Panc1 (cell line): ENCODE measurements around the gene UBA1. TPM values are rescaled to one million over a fixed set of nuclear protein-coding genes. Genes with fewer than 3 reads are reported as not detected.

Source experiments
- ATAC-seq: fragments of 200-7000 bp; cut with Tn5 transposase; 2 replicates; pipeline ENCODE4 v1.9.1; 2020; ENCODE audit warnings: mild to moderate bottlenecking, moderate library complexity
- BruUV-seq: library from RNA; stranded (reverse); fragments of 400-500 nt; replicated peaks from 2 replicates; lab custom pipeline; 2021; lab: Mats Ljungman, UMichigan
- CTCF ChIA-PET: fragments of 300-600 bp; sonication (Branson Sonifier 250); formaldehyde crosslinking; loops from one replicate; lab custom pipeline; 2022; ENCODE audit warnings: antibody characterized with exemption; lab: Charles Lee
- POLR2A ChIA-PET: fragments of 300-600 bp; sonication (Branson Sonifier 250); formaldehyde crosslinking; loops from one replicate; lab custom pipeline; 2022; ENCODE audit warnings: antibody characterized with exemption; lab: Charles Lee
- DNase-seq: peaks from one replicate; pipeline ENCODE4 v3.0.0-alpha.2; 2010; ENCODE audit warnings: low read depth, low spot score
- H3K27ac ChIP-seq: 2 replicates; pipeline ENCODE4 v1.5.1; 2011; ENCODE audit warnings: mild to moderate bottlenecking, low read length, inconsistent platforms
- H3K27me3 ChIP-seq: fragments of 200-500 bp; sonication (Bioruptor generic); 2 replicates; pipeline ENCODE4 v1.6.0; 2014; ENCODE audit warnings: low read length, inconsistent platforms; ENCODE audit not compliant: control insufficient read depth, insufficient read depth
- H3K36me3 ChIP-seq: fragments of 200-500 bp; sonication (Bioruptor generic); 2 replicates; pipeline ENCODE4 v1.5.1; 2014; ENCODE audit warnings: inconsistent platforms, mild to moderate bottlenecking, low read length, moderate library complexity; ENCODE audit not compliant: control insufficient read depth, insufficient read depth
- H3K4me1 ChIP-seq: 2 replicates; pipeline ENCODE4 v1.5.1; 2011; ENCODE audit warnings: inconsistent platforms, mild to moderate bottlenecking, low read length, moderate library complexity; ENCODE audit not compliant: control insufficient read depth, insufficient read depth
- H3K4me3 ChIP-seq, 2 experiments: 2 replicates each; pipeline ENCODE4 v1.5.1; 2011 to 2012; ENCODE audit warnings: low read depth in 2 of 2, low read length in 2 of 2, mild to moderate bottlenecking in 2 of 2, inconsistent platforms in 1 of 2, moderate library complexity in 1 of 2
- H3K9me3 ChIP-seq: fragments of 200-500 bp; sonication (Bioruptor generic); 2 replicates; pipeline ENCODE4 v1.5.1; 2014; ENCODE audit warnings: low read depth, mild to moderate bottlenecking, inconsistent platforms, low read length, moderate library complexity; ENCODE audit not compliant: control insufficient read depth, insufficient read depth
- POLR2AphosphoS5 ChIP-seq: IDR thresholded peaks from 2 replicates; pipeline ENCODE4 v1.6.1; 2012; ENCODE audit warnings: mild to moderate bottlenecking, low read depth, low read length, moderate library complexity
- SIN3A ChIP-seq: IDR thresholded peaks from 2 replicates; pipeline ENCODE4 v1.6.1; 2012; ENCODE audit warnings: low read depth, mild to moderate bottlenecking, low read length, moderate library complexity, borderline replicate concordance; ENCODE audit not compliant: insufficient read depth
- TCF7L2 ChIP-seq: IDR thresholded peaks from 2 replicates; pipeline ENCODE4 v1.6.1; 2011; ENCODE audit warnings: mild to moderate bottlenecking, low read depth, low read length, inconsistent platforms
- in situ Hi-C: cut with HindIII; loops from 2 replicates; pipeline ENCODE4 v1.10.0; 2016; ENCODE audit warnings: low sequenced_read_pairs, low pct_unique_long_range_greater_than_20kb
- intact Hi-C: fragments of 100-400 bp; cut with micrococcal nuclease; formaldehyde crosslinking; loops from one replicate; pipeline ENCODE4 v1.10.0; 2022; ENCODE audit not compliant: unreplicated experiment
- total RNA-seq: library from RNA; stranded (reverse); gene quantifications from one replicate; pipeline ENCODE4 v1.2.1, GENCODE V29; 2021; ENCODE audit not compliant: unreplicated experiment
- TF ChIP-seq, protein P1 (sequence below): fragments of 450-650 bp; IDR thresholded peaks from 2 replicates; pipeline ENCODE4 v1.5.1; 2017; ENCODE audit warnings: mild to moderate bottlenecking
- TF ChIP-seq, protein P2 (sequence below), 2 experiments: IDR thresholded peaks; 2 replicates each; pipeline ENCODE4 v1.6.1; 2011 to 2012; ENCODE audit warnings: low read depth in 2 of 2, control low read depth in 1 of 2, low read length in 1 of 2, mild to moderate bottlenecking in 1 of 2, moderate library complexity in 1 of 2; ENCODE audit not compliant: insufficient read depth in 1 of 2

Gene UBA1
- total RNA-seq, 1 experiment from 2014 or later, result 302 TPM

DNA sequence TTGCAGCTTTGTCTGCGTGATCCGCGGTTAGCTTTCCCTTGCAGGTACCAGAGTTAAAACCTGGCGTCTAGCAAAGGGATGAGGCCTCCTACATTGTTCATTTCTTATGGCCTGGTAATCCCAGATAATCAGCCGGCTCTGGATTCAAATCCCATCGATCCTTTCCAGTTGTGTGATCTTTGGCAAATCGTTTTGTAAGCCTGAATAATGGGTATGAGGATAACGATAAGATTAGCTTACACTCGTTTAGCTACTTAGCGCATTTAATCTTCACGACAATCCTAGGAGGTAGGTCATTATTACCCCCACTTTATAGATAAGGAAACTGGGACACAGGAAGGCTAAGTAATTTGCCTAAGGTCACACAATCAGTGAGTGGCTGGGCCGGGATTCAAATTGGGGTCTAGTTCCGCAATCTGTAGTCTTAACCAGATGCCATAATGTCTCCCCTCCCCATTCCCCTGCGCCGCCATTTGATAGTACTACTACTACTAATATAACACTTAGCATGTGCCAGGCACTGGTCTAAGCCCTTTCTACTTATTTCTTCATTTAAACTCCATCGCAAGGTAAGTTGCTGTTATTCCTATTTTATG is 1.7 kb upstream of the UBA1 start:
- BruUV-seq, result no TSS peak
- in situ Hi-C loops, result no loop called here
- CTCF ChIA-PET, result no interaction called here

DNA sequence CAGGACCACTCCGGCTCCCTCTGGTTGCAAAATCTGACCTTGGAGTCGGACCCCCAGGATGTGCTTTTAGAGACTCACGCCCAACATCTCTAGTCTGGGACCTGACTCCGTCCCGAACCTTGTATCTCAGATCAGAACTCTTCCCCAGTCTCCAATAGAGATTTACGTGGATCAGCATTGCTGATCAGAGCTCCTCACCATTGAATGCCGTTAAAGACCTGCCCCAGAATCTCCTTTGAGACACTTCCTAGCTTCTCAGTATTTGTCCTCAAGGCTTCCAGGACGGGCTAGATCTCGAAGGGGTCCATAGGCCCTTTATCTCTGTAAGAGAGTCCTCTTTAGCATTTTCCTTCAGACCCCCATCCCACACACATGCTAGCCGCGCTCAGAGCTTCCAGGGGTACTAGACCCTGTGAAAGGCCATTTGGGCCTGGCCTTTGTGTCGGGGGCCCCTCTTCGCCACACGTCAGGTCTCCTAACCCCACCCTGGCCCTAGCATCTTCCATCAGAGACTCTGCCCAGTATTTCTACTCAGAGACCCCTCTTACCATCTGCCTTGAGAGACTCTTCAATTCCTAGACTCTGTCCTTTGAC is 662 bp downstream of the UBA1 start:
- ChIA-PET CTCF (no interaction called here), POLR2A (no interaction called here)
- TSS peak; percentile 81 for BruUV-seq
- in situ Hi-C loops (no loop called here), intact Hi-C loops (loop anchor here (10.0 kb wide), 2 partner anchors 191 to 331 kb away; no protein-coding TSS in a partner anchor)
- no peak for ATAC-seq
- H3K27ac ChIP-seq, result peak overlapping the region; percentile 94
- DNase-seq, result no peak
- H3K4me1 ChIP-seq, result peaks cover 33% of the 10 kb centered on the region
- H3K4me3 ChIP-seq, result peak overlapping the region; percentile 86 to 96
- H3K27me3 ChIP-seq, result no peaks in the 10 kb centered on the region
- no peaks in the 10 kb centered on the region for H3K9me3 ChIP-seq
- TF ChIP-seq SIN3A (no peak), POLR2AphosphoS5 (peak; percentile 8; the same call in 1 of the 2 replicates)
- TF ChIP-seq, protein P1, sequence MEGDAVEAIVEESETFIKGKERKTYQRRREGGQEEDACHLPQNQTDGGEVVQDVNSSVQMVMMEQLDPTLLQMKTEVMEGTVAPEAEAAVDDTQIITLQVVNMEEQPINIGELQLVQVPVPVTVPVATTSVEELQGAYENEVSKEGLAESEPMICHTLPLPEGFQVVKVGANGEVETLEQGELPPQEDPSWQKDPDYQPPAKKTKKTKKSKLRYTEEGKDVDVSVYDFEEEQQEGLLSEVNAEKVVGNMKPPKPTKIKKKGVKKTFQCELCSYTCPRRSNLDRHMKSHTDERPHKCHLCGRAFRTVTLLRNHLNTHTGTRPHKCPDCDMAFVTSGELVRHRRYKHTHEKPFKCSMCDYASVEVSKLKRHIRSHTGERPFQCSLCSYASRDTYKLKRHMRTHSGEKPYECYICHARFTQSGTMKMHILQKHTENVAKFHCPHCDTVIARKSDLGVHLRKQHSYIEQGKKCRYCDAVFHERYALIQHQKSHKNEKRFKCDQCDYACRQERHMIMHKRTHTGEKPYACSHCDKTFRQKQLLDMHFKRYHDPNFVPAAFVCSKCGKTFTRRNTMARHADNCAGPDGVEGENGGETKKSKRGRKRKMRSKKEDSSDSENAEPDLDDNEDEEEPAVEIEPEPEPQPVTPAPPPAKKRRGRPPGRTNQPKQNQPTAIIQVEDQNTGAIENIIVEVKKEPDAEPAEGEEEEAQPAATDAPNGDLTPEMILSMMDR, result no peak
- peaks cover 8% of the 10 kb centered on the region for H3K36me3 ChIP-seq

More for the DNA sequence above, 1.7 kb upstream of the UBA1 start:
- DNase-seq, result no peak
- Histone ChIP-seq H3K36me3 (peaks cover 2% of the 10 kb centered on the region), H3K27ac (peak overlapping the region; percentile 85), H3K9me3 (no peaks in the 10 kb centered on the region), H3K27me3 (no peaks in the 10 kb centered on the region), H3K4me3 (peak overlapping the region; percentile 72 to 73), H3K4me1 (peaks cover 29% of the 10 kb centered on the region)
- ATAC-seq, result no peak
- POLR2A ChIA-PET, result interaction anchor here (0.6 kb wide), 1 partner anchor 33 kb away, joined by 11 read pairs; no protein-coding TSS in a partner anchor
- intact Hi-C loops, result loop anchor here (10.0 kb wide), 2 partner anchors 193 to 333 kb away; no protein-coding TSS in a partner anchor
- TF ChIP-seq POLR2AphosphoS5 (no peak), SIN3A (no peak), TCF7L2 (no peak)
- TF ChIP-seq, protein P1, result no peak
- TF ChIP-seq, protein P2, sequence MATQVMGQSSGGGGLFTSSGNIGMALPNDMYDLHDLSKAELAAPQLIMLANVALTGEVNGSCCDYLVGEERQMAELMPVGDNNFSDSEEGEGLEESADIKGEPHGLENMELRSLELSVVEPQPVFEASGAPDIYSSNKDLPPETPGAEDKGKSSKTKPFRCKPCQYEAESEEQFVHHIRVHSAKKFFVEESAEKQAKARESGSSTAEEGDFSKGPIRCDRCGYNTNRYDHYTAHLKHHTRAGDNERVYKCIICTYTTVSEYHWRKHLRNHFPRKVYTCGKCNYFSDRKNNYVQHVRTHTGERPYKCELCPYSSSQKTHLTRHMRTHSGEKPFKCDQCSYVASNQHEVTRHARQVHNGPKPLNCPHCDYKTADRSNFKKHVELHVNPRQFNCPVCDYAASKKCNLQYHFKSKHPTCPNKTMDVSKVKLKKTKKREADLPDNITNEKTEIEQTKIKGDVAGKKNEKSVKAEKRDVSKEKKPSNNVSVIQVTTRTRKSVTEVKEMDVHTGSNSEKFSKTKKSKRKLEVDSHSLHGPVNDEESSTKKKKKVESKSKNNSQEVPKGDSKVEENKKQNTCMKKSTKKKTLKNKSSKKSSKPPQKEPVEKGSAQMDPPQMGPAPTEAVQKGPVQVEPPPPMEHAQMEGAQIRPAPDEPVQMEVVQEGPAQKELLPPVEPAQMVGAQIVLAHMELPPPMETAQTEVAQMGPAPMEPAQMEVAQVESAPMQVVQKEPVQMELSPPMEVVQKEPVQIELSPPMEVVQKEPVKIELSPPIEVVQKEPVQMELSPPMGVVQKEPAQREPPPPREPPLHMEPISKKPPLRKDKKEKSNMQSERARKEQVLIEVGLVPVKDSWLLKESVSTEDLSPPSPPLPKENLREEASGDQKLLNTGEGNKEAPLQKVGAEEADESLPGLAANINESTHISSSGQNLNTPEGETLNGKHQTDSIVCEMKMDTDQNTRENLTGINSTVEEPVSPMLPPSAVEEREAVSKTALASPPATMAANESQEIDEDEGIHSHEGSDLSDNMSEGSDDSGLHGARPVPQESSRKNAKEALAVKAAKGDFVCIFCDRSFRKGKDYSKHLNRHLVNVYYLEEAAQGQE (IDR thresholded peaks at IDR 0.05; ENCODE audit: insufficient read depth in 1 of 2, low read depth in 2 of 2, low read length in 1 of 2), result no peak
